DND-41 (cell line): ENCODE measurements around the gene HECA.
A peak's percentile ranks its signal among the peaks of the same experiment; 100 is the strongest.

ENCODE experiments used
- ATAC-seq: fragments of 200-7000 bp; cut with Tn5 transposase; 3 replicates; pipeline ENCODE4 v1.9.1; 2021; ENCODE audit warnings: low read depth; ENCODE audit not compliant: insufficient read depth
- DNase-seq: peaks from one replicate; pipeline ENCODE4 v3.0.0-alpha.2; 2020
- H2AFZ ChIP-seq: 2 replicates; pipeline ENCODE4 v1.6.0; 2012; ENCODE audit warnings: low read depth, low read length
- H3K27ac ChIP-seq: 2 replicates; pipeline ENCODE4 v1.5.1; 2012; ENCODE audit warnings: low read length, inconsistent platforms
- H3K27me3 ChIP-seq: fragments of 200-600 bp; sonication (generic); 2 replicates; pipeline ENCODE4 v1.6.0; 2012; ENCODE audit warnings: low read length, mild to moderate bottlenecking, inconsistent platforms; ENCODE audit not compliant: insufficient read depth, poor library complexity
- H3K36me3 ChIP-seq: 2 replicates; pipeline ENCODE4 v1.5.1; 2012; ENCODE audit warnings: low read length, inconsistent platforms; ENCODE audit not compliant: insufficient read depth
- H3K4me1 ChIP-seq: 2 replicates; pipeline ENCODE4 v1.5.1; 2012; ENCODE audit warnings: mild to moderate bottlenecking, low read length; ENCODE audit not compliant: insufficient read depth
- H3K4me2 ChIP-seq: 2 replicates; pipeline ENCODE4 v1.6.0; 2012; ENCODE audit warnings: mild to moderate bottlenecking, moderate library complexity, low read length, inconsistent platforms; ENCODE audit not compliant: insufficient read depth
- H3K4me3 ChIP-seq, 2 experiments: fragments of 200-600 bp in 1 of 2; shearing (Covaris generic) in 1 of 2; 2 replicates each; pipeline ENCODE4 v1.5.1; 2012 to 2016; ENCODE audit warnings: inconsistent platforms in 2 of 2, low read length in 2 of 2, mild to moderate bottlenecking in 2 of 2, low read depth in 1 of 2, moderate library complexity in 1 of 2
- H3K79me2 ChIP-seq: 2 replicates; pipeline ENCODE4 v1.6.0; 2012; ENCODE audit warnings: low read length, inconsistent platforms; ENCODE audit not compliant: insufficient read depth
- H3K9ac ChIP-seq: 2 replicates; pipeline ENCODE4 v1.6.0; 2012; ENCODE audit warnings: low read depth, mild to moderate bottlenecking, inconsistent platforms, low read length, moderate library complexity
- H3K9me3 ChIP-seq: 2 replicates; pipeline ENCODE4 v1.5.1; 2012; ENCODE audit warnings: low read length, moderate library complexity, mild to moderate bottlenecking, inconsistent platforms; ENCODE audit not compliant: insufficient read depth, severe bottlenecking
- H4K20me1 ChIP-seq: 2 replicates; pipeline ENCODE4 v1.6.0; 2012; ENCODE audit warnings: low read length; ENCODE audit not compliant: insufficient read depth
- EZH2 ChIP-seq: IDR thresholded peaks from 3 replicates; pipeline ENCODE4 v1.6.1; 2012; ENCODE audit warnings: borderline replicate concordance, low read depth, mild to moderate bottlenecking, moderate library complexity, low read length, inconsistent platforms; ENCODE audit not compliant: severe bottlenecking
- TF ChIP-seq, protein P1 (sequence below): IDR thresholded peaks from 2 replicates; pipeline ENCODE4 v1.5.1; 2012; ENCODE audit warnings: borderline replicate concordance, low read length, moderate library complexity, mild to moderate bottlenecking; ENCODE audit not compliant: poor library complexity, severe bottlenecking; ENCODE audit errors: extremely low read depth

Gene HECA

DNA sequence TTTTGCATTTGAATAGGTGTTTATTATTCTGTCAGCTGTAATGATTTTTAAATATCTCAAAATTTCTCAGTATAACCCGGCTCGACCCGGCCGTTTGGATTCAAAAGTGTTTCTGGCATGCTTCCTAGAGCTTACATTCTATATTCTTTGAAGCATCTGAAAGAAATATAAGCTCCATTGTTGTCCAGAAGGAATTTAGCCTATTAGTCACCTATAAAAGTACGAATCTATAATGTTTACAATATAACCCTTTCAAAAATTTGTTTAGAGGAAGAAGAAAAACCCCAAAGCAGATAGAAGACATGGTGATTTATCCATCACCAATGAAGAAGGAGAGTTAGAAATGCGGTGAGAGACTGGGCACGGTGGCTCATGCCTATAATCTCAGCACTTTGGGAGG is 22.3 kb upstream of the HECA start:
- H3K36me3 ChIP-seq: no peaks in the 10 kb centered on the region
- peak overlapping the region in 1 of 2 experiments; percentile 36; a peak in 2 of 4 replicates for H3K4me3 ChIP-seq
- peak overlapping the region; percentile 33 for H3K9ac ChIP-seq
- H3K27me3 ChIP-seq: no peaks in the 10 kb centered on the region
- H4K20me1 ChIP-seq: no peaks in the 10 kb centered on the region
- TF ChIP-seq, protein P1, sequence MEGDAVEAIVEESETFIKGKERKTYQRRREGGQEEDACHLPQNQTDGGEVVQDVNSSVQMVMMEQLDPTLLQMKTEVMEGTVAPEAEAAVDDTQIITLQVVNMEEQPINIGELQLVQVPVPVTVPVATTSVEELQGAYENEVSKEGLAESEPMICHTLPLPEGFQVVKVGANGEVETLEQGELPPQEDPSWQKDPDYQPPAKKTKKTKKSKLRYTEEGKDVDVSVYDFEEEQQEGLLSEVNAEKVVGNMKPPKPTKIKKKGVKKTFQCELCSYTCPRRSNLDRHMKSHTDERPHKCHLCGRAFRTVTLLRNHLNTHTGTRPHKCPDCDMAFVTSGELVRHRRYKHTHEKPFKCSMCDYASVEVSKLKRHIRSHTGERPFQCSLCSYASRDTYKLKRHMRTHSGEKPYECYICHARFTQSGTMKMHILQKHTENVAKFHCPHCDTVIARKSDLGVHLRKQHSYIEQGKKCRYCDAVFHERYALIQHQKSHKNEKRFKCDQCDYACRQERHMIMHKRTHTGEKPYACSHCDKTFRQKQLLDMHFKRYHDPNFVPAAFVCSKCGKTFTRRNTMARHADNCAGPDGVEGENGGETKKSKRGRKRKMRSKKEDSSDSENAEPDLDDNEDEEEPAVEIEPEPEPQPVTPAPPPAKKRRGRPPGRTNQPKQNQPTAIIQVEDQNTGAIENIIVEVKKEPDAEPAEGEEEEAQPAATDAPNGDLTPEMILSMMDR: no peak
- TF ChIP-seq EZH2: no peak
- H3K9me3 ChIP-seq: no peaks in the 10 kb centered on the region
- no peak for ATAC-seq
- H3K79me2 ChIP-seq: no peaks in the 10 kb centered on the region
- H3K27ac ChIP-seq: peak overlapping the region; percentile 65
- peak overlapping the region; percentile 58 for H3K4me2 ChIP-seq
- DNase-seq: no peak
- H3K4me1 ChIP-seq: peaks cover 50% of the 10 kb centered on the region
- H2AFZ ChIP-seq: no peak overlapping the region

DNA sequence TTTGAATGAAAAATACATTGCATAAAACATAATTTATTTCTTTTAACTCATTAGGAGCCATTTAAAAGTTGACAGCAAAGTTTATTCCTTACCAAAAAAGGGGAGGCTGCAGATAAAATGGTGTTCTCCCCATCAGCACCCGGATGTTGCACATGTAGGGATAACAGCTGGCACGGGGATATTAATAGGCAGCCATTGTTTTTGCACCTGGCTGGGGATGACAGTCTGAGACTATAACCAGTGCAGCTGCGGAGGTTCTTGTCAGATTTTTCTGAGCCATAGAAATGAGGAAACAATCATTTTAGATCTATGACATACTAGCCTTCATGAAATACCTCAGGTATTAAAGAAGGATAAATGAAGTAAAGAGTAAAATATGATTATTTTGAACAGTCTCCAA is 20.1 kb upstream of the HECA start:
- TF ChIP-seq EZH2: no peak
- TF ChIP-seq, protein P1: no peak
- H3K4me1 ChIP-seq: peaks cover 50% of the 10 kb centered on the region
- no peaks in the 10 kb centered on the region for H3K27me3 ChIP-seq
- no peak overlapping the region for H3K9ac ChIP-seq
- H3K27ac ChIP-seq: no peak overlapping the region
- peak; percentile 31 for DNase-seq
- H3K4me2 ChIP-seq: 0 out of 2 replicates have a peak overlapping the region, but pooled peaks have one; percentile 7
- ATAC-seq: no peak
- H3K4me3 ChIP-seq: no peak overlapping the region
- H2AFZ ChIP-seq: no peak overlapping the region
- no peaks in the 10 kb centered on the region for H4K20me1 ChIP-seq
- no peaks in the 10 kb centered on the region for H3K79me2 ChIP-seq
- H3K9me3 ChIP-seq: peaks cover 9% of the 10 kb centered on the region
- no peaks in the 10 kb centered on the region for H3K36me3 ChIP-seq

DNA sequence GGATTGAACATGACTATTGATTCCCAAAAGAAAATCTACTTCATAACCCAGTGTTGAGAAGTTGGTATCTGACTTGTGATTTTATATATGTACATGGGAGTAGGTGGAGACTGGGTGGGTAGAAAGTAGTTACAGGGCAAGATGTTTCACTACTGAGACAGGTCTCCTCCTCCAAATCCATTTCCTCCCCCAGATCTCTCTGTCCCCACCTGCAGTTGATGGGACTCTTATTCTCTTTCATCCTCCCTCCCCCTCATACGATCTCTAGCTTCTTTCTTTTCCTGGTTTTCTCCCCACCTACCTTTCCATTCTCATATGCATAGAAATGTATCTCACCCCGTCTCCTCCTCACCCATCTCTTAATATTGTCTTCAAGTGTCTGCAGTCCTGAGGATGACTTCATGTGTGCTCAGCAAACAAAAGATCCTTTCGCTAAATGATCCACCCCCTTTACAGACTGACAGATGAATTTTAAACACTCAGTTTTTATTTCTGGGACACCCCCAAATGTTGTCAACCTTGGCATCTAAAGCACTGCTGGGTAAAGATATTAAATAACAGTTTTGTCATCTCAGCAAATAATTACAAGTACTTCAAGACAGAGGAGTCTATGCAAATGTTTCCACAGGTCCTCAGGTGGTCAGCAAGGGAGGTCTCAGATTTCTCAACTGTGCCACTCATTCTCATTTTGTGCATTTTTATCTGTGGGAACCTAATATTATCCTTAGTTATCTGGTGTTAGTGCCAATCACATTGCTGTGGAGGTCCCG is 18.7 kb upstream of the HECA start:
- Histone ChIP-seq H3K27me3 (no peaks in the 10 kb centered on the region), H3K4me3 (no peak overlapping the region), H3K36me3 (no peaks in the 10 kb centered on the region), H3K27ac (no peak overlapping the region), H3K4me1 (peaks cover 50% of the 10 kb centered on the region), H2AFZ (no peak overlapping the region), H3K9ac (no peak overlapping the region), H3K79me2 (no peaks in the 10 kb centered on the region), H4K20me1 (no peaks in the 10 kb centered on the region), H3K4me2 (no peak overlapping the region), H3K9me3 (peaks cover 17% of the 10 kb centered on the region)
- TF ChIP-seq, protein P1: no peak
- TF ChIP-seq EZH2: no peak
- ATAC-seq: no peak
- DNase-seq: no peak
